ENCODE measurements around the gene SAAL1. TPM values are rescaled to one million over a fixed set of nuclear protein-coding genes. Genes with fewer than 3 reads are reported as not detected.

The SAAL1 gene
- total and polyA plus RNA-seq, 9 of the 15 experiments (the other 6 are each of a cell fraction or from before 2014, with no cell fraction given): 38.9 to 77.5 (median 56.4) TPM

DNA sequence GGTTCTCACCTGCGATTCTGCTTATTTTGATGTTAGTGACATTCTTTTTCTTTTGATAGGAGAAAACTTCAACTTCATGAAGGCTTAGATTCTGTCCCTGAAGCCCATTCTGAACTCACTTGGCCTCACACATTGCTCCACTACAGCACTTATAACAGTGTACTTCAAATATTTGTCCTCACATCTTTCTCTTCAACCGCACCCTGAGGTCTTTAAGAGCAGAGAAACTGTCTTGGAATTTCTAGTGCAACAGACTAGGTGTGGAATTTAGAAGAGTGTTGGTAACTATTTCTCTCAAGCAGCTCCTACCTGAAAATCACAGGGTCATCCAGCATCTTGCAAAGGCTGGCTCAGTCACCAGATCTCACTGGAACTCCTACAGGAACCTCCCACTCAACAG, 34.3 kb upstream of the SAAL1 start:
- Histone ChIP-seq H3K27ac (ENCODE audit: extremely low read depth, low read depth, low read length) (no peak overlapping the region), H3K9me1 (ENCODE audit: control insufficient read depth, insufficient read depth, low read length) (no peaks in the 10 kb centered on the region), H3K9ac (ENCODE audit: insufficient read depth in 1 of 2, low read depth in 2 of 2, low read length in 2 of 2) (no peak overlapping the region), H2AFZ (ENCODE audit: low read depth, low read length) (no peak overlapping the region), H3K4me2 (ENCODE audit: insufficient read depth, low read length) (no peak overlapping the region), H3K27me3 (ENCODE audit: control insufficient read depth in 2 of 2, insufficient read depth in 2 of 2, low read length in 2 of 2) (peaks cover 13 to 16% of the 10 kb centered on the region in 2 experiments; a peak in 4 of 5 replicates), H3K36me3 (ENCODE audit: control insufficient read depth, insufficient read depth, low read length) (no peaks in the 10 kb centered on the region), H3K79me2 (ENCODE audit: control insufficient read depth, insufficient read depth, low read length) (no peaks in the 10 kb centered on the region), H3K4me1 (replicated peaks in 1 of 2; ENCODE audit: control insufficient read depth in 2 of 2, insufficient read depth in 2 of 2, low read length in 2 of 2) (no peaks in the 10 kb centered on the region), H3K4me3 (no peak overlapping the region), H4K20me1 (replicated peaks; ENCODE audit: control insufficient read depth, insufficient read depth, low read length) (no peaks in the 10 kb centered on the region), H3K9me3 (replicated peaks; ENCODE audit: control insufficient read depth, insufficient read depth, low read depth, low read length) (no peaks in the 10 kb centered on the region)
- no TSS peak for BruUV-seq (replicated peaks)
- DNase-seq (ENCODE audit: extremely low read depth in 1 of 4, low spot score in 3 of 4) (no peak), FAIRE-seq (no peak), ATAC-seq (no peak)
- intact Hi-C loops (cut with micrococcal nuclease) (no loop called here), in situ Hi-C loops (cut with MboI) (no loop called here)
- WGBS (ENCODE audit: insufficient coverage, low coverage, missing lambda C conversion rate): 0% methylated on average over 2 of the region's 2 CpGs
- ChIA-PET CTCF (ENCODE audit: low intra/inter-chr PET ratio) (no interaction called here), POLR2A (no interaction called here)
- no peak for TF ChIP-seq POLR2A (conservative IDR thresholded peaks at IDR 0.05)
- no peak for TF ChIP-seq TOE1 (IDR thresholded peaks at IDR 0.05; ENCODE audit: borderline replicate concordance)
- TF ChIP-seq TOE1 (CRISPR knock-in tag; IDR thresholded peaks at IDR 0.05; ENCODE audit: borderline replicate concordance, low read depth): no peak
- no peak for TF ChIP-seq SMARCA5 (IDR thresholded peaks at IDR 0.05)
- TF ChIP-seq, protein P1, sequence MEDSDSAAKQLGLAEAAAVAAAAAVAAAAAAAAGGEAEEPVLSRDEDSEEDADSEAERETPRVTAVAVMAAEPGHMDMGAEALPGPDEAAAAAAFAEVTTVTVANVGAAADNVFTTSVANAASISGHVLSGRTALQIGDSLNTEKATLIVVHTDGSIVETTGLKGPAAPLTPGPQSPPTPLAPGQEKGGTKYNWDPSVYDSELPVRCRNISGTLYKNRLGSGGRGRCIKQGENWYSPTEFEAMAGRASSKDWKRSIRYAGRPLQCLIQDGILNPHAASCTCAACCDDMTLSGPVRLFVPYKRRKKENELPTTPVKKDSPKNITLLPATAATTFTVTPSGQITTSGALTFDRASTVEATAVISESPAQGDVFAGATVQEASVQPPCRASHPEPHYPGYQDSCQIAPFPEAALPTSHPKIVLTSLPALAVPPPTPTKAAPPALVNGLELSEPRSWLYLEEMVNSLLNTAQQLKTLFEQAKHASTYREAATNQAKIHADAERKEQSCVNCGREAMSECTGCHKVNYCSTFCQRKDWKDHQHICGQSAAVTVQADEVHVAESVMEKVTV (CRISPR knock-in tag; IDR thresholded peaks at IDR 0.05): no peak
- TF ChIP-seq HDAC3 (IDR thresholded peaks at IDR 0.05; ENCODE audit: borderline replicate concordance, partially characterized antibody): no peak
- TF ChIP-seq, protein P2, sequence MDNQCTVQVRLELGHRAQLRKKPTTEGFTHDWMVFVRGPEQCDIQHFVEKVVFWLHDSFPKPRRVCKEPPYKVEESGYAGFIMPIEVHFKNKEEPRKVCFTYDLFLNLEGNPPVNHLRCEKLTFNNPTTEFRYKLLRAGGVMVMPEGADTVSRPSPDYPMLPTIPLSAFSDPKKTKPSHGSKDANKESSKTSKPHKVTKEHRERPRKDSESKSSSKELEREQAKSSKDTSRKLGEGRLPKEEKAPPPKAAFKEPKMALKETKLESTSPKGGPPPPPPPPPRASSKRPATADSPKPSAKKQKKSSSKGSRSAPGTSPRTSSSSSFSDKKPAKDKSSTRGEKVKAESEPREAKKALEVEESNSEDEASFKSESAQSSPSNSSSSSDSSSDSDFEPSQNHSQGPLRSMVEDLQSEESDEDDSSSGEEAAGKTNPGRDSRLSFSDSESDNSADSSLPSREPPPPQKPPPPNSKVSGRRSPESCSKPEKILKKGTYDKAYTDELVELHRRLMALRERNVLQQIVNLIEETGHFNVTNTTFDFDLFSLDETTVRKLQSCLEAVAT (IDR thresholded peaks at IDR 0.05): no peak
- TF ChIP-seq ELF1 (tag; IDR thresholded peaks at IDR 0.05): no peak
- TF ChIP-seq, protein P3, sequence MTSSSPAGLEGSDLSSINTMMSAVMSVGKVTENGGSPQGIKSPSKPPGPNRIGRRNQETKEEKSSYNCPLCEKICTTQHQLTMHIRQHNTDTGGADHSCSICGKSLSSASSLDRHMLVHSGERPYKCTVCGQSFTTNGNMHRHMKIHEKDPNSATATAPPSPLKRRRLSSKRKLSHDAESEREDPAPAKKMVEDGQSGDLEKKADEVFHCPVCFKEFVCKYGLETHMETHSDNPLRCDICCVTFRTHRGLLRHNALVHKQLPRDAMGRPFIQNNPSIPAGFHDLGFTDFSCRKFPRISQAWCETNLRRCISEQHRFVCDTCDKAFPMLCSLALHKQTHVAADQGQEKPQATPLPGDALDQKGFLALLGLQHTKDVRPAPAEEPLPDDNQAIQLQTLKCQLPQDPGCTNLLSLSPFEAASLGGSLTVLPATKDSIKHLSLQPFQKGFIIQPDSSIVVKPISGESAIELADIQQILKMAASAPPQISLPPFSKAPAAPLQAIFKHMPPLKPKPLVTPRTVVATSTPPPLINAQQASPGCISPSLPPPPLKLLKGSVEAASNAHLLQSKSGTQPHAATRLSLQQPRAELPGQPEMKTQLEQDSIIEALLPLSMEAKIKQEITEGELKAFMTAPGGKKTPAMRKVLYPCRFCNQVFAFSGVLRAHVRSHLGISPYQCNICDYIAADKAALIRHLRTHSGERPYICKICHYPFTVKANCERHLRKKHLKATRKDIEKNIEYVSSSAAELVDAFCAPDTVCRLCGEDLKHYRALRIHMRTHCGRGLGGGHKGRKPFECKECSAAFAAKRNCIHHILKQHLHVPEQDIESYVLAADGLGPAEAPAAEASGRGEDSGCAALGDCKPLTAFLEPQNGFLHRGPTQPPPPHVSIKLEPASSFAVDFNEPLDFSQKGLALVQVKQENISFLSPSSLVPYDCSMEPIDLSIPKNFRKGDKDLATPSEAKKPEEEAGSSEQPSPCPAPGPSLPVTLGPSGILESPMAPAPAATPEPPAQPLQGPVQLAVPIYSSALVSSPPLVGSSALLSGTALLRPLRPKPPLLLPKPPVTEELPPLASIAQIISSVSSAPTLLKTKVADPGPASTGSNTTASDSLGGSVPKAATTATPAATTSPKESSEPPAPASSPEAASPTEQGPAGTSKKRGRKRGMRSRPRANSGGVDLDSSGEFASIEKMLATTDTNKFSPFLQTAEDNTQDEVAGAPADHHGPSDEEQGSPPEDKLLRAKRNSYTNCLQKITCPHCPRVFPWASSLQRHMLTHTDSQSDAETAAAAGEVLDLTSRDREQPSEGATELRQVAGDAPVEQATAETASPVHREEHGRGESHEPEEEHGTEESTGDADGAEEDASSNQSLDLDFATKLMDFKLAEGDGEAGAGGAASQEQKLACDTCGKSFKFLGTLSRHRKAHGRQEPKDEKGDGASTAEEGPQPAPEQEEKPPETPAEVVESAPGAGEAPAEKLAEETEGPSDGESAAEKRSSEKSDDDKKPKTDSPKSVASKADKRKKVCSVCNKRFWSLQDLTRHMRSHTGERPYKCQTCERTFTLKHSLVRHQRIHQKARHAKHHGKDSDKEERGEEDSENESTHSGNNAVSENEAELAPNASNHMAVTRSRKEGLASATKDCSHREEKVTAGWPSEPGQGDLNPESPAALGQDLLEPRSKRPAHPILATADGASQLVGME (CRISPR knock-in tag; IDR thresholded peaks at IDR 0.05): no peak
- TF ChIP-seq POLR2B (IDR thresholded peaks at IDR 0.05; ENCODE audit: low read depth, partially characterized antibody): no peak
- TF ChIP-seq, protein P4, sequence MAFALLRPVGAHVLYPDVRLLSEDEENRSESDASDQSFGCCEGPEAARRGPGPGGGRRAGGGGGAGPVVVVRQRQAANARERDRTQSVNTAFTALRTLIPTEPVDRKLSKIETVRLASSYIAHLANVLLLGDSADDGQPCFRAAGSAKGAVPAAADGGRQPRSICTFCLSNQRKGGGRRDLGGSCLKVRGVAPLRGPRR (CRISPR knock-in tag; IDR thresholded peaks at IDR 0.05): no peak
- no peak for TF ChIP-seq TBP (optimal IDR thresholded peaks at IDR 0.05; ENCODE audit: low read depth, low read length)
- TF ChIP-seq MAFK (IDR thresholded peaks at IDR 0.05; ENCODE audit: low read length): no peak
- TF ChIP-seq ZNF197 (CRISPR knock-in tag; IDR thresholded peaks at IDR 0.05; ENCODE audit: low read depth): no peak
